GM19099 (cell line): Measurements from ENCODE around the gene MEGF8.

Experiments used
- POLR2A ChIP-seq: IDR thresholded peaks from 3 replicates; pipeline ENCODE4 v1.6.1; 2011; ENCODE audit warnings: low read depth; ENCODE audit not compliant: insufficient read length; ENCODE audit errors: extremely low read depth

The MEGF8 gene

DNA sequence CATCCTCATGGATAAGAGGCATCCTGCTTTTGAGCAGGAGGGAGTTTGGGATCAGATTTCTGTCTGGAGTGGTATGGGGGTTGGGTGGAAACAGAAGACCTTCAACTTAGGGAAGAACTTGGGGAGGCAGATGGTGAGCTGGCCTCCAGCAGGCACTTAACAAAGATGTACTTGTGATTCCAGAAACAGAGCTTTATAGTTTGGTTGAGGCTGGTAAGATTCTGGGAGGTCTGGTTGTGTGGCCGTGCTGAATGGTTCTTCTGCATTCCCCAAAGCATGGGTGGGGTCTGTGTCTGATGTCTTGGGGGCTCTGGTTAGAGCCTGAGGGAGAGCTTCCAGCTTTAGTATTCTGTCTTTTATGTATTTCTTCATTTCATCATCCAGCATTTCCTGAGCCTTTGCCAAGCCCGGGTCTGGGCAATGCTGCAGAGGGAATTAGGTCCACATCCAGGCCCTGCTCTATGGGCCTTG lies 4.8 kb downstream of the MEGF8 start:
- TF ChIP-seq POLR2A, result no peak

DNA sequence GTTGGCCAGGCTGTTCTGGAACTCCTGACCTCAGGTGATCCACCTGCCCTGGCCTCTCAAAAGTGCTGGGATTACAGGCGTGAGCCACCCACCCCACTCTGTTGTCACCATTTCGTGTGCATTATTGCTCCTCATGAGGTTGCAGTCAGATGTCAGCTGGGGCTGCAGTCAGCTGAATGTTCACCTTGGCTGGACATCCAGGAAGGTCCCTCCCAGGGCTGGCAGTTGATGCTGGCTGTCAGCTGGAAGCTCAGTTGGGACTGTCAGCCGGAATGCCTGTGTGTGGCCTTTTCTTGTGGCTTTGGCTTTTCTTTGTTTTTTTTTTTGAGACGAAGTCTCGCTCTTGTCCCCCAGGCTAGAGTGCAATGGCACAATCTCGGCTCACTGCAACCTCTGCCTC lies 6.6 kb downstream of the MEGF8 start:
- TF ChIP-seq POLR2A, result no peak

DNA sequence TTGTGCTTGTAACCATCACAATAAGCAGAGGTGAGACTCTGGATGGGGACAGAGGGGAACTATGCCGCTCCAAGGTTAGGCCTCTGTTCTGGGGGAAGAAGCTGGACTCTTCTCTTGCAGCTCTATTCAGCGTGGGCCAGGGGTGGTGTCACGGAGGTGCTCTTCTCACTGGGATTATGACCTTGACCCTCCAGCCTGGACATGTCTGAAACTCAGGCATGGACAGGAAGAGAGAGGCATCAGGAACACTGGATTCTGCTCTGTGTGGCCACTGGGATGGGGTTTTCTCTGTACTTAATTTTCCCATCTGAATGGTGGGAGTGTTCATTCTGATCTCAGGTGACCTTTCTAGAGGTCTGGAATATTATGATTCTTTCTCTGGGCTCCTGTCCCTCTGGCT lies 7.6 kb downstream of the MEGF8 start:
- no peak for TF ChIP-seq POLR2A

DNA sequence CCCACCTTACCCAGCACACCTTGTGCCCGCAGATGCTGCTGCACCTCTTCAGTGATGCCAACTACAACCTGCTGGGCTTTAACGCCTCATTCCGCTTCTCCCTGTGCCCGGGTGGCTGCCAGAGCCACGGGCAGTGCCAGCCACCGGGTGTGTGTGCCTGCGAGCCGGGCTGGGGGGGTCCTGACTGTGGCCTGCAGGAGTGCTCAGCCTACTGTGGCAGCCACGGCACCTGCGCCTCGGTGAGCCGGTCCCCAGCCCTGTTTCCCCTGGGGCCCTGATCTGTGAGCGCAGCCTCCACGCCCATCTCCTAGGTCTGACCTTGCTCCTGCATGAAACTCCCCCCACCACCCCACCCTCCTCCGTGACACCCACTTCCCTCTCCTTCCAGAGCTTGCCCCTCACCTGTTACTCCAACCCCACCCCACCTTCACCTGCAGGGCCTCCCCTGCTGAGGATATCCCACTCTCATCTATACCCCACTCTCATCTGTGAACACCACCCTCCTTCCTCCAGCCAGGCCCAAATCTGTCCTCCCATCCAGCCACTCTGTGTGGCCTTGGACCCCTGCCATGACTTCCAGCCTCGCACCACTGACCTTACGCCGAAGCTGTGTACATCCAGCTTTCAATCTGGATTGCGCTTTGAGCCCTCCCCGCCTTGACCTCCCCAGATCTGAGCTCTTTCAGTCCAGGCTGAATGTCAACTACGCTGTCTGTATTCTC lies 8.7 kb downstream of the MEGF8 start:
- TF ChIP-seq POLR2A, result no peak

DNA sequence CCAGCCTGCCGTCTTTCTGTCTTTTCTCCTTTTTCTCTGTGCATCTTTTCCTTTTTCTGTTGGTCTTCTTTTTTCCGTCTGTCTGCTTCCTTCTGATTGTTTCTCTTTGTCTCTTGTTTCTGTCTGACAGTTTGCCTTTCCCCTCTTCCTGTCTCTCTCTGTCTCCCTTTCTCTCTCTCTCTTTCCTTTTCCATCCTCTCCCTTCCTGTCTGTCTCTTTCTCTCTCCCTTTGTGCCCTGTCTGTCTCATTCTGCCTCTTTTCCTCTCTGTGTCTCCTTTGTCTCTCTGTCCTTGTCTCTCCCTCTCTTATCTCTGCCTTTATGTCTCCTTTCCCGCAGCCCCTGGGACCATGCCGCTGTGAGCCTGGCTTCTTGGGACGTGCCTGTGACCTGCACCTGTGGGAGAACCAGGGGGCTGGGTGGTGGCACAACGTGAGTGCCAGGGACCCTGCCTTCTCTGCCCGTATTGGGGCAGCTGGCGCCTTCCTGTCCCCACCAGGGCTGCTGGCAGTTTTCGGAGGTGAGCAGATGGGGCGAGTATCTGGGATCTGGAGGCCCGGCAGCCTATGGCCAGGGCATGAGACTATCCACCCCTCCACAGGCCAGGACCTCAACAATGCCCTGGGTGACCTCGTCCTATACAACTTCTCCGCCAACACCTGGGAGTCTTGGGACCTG lies 9.4 kb downstream of the MEGF8 start:
- no peak for TF ChIP-seq POLR2A

DNA sequence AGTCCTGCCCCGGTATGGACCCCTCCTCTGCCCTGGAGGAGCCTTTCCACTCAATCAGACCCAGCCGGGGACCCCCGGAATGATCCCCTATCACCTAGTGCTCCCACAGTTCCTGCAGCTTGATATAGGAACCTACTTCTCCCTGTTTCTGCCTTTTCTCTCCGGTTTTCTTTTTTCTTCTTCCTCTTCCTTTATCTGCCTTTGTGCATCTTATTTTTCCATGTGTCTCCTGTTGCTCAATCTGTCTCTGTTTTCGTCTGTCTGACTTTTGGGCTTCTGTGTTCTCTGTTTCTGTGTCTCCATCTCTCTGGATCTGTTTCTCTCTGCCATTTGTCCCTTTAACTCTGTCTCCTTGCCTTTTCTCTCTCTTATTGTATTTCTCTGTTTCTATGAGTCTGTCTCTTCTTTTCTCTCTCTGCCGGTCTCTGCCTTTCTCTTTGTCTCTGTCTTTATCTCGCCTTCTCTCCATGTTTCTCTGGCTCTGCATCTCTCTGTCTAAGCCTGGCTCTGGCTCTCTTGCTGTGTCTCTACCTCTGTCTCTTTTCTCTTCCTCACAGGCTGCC lies 10.0 kb downstream of the MEGF8 start:
- TF ChIP-seq POLR2A, result no peak

DNA sequence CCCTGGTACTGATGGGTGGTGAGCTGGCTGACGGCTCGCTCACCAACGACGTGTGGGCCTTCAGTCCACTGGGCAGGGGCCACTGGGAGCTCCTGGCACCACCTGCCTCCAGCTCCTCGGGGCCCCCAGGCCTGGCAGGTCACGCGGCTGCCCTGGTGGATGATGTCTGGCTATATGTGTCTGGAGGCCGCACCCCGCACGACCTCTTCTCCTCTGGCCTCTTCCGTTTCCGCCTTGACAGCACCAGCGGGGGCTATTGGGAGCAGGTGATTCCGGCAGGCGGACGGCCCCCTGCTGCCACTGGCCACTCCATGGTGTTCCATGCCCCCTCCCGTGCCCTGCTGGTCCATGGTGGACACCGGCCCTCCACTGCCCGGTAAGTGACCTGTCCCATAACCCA lies 10.5 kb downstream of the MEGF8 start:
- TF ChIP-seq POLR2A, result no peak

DNA sequence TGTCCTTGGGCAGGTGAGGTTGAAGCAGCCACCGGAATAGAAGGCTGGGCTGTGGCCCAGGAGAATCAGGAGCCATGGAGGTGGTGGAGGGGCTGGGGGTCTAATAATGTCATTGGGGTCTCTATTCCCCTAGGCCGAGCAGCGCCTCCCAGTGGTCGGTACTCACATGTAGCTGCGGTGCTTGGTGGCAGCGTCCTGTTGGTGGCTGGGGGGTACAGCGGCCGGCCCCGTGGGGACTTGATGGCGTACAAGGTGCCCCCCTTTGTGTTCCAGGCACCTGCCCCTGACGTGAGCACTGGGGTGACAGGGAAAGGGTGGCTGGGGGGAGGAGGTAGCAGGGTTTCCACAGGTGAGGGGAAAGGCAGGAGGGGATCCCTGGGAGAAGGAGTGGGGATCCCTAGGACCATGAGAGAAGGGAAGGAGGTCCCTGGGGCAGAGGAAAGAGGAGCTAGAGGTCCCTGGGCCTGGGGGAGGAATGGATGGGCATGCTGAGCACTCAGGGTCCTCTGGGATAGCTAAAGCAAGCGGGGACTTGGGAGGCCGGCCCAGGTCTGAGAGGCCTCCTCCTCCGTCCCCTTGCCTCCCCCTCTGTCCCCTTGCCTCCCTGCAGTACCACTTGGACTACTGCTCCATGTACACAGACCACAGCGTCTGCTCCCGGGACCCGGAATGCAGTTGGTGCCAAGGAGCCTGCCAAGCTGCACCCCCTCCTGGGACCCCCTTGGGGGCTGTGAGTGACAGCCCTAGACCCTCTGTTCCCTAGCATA lies 18.1 kb downstream of the MEGF8 start:
- no peak for TF ChIP-seq POLR2A

DNA sequence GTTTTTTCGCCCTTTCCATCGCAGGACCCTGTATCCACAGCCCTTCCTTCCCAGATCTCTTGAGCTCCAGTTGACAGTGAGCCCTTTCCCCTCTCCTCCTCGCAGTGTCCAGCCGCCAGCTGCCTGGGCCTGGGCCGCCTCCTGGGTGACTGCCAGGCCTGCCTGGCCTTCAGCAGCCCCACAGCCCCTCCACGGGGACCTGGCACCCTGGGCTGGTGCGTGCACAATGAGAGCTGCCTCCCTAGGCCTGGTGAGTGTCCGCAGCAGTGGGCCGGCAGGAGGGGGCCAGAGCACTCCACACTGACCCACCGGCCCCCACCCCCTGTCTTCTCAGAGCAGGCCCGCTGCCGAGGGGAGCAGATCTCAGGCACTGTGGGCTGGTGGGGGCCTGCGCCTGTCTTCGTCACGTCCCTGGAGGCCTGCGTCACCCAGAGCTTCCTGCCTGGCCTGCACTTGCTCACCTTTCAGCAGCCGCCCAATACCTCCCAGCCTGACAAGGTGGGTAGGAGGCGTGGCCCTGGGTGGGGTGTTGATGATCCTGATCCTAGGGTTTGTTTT lies 19.0 kb downstream of the MEGF8 start:
- TF ChIP-seq POLR2A, result no peak

DNA sequence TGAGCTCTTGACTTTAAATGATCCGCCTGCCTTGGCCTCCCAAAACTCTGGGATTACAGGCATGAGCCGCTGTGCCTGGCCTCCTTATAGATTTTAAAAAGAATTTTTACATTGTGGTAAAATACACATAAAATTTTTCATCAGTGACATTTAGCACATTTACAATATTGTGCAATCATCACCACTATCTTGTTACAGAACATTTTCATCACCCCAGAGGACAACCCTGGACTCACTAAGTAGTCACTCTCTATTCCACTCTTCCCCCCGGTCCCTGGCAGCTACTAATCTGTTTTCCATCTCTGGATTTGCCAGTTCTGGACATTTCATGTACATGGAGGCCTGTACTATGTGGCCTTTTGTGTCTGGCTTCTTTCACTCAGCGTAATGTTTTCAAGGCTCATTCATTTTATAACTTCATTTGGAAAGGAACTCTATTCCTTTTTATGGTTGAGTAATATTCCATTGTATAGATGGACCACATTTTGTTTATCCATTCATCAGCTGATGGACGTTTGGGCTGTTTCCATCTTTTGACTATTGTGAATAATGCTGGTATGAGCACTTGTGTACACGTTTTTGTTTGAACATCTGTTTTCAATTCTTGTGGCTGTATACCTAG lies 19.9 kb downstream of the MEGF8 start:
- TF ChIP-seq POLR2A, result no peak

DNA sequence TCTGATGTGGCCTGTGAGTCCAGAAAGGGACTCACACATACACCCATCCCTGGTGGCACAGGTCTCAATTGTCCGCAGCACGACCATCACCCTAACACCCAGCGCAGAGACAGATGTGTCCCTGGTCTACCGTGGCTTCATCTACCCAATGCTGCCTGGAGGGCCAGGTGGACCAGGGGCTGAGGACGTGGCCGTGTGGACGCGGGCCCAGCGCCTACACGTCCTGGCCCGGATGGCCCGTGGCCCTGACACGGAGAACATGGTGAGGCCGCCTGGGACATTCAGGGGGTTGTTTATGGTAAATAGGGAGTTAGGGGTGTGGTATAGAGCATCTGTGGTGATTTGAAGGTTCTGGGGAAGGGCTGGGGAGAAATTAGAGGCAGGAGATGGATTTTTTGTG lies 22.8 kb downstream of the MEGF8 start:
- TF ChIP-seq POLR2A, result no peak

DNA sequence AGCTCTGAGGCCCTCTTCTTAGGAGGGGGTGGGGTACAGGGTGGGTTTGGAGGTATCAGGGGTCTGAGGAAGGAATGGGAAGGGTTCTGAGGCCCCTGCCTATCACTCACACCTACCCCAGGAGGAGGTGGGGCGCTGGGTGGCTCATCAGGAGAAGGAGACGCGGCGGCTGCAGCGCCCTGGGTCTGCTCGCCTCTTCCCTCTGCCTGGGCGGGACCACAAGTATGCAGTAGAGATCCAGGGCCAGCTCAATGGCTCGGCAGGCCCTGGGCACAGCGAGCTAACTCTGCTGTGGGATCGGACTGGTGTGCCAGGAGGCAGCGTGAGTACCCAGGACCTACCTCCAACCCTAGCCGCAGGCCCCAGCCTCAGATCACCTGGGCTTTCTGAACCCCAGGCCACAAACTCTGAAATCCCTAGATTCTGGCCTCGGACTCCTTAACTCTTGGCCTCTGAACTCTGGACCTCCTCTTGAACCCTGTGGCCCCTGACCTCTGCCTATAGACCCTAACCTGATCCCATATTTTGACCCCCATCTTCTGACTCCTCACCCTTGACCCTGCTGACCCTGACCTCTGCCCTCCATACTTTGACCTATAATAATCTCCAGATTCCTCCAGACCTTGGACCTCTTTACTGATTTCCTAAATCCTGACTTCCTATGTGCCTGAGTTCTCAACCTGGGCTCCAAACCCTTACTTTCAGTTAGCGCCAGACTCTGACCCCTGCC lies 24.1 kb downstream of the MEGF8 start:
- TF ChIP-seq POLR2A, result no peak

DNA sequence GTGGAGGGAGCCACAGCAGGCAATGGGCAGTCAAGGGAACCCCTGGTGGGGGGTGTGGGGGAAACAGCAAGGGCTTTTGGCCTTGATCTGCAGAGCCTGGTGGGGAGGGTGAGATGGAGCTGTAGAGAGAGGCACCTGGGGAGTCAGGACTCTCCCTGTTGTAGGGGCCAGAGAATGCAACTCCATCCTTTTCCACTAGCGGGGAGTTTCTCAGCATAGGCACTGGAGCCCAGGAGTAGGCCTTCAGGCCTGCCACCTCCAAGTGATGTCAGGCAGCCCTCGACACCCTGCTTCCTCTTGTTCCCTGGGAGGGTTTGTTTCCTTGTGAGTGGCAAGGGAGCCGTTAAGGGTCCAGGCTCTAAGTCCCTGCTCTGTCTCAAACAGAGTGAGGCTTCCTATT lies 25.0 kb downstream of the MEGF8 start:
- TF ChIP-seq POLR2A, result no peak

DNA sequence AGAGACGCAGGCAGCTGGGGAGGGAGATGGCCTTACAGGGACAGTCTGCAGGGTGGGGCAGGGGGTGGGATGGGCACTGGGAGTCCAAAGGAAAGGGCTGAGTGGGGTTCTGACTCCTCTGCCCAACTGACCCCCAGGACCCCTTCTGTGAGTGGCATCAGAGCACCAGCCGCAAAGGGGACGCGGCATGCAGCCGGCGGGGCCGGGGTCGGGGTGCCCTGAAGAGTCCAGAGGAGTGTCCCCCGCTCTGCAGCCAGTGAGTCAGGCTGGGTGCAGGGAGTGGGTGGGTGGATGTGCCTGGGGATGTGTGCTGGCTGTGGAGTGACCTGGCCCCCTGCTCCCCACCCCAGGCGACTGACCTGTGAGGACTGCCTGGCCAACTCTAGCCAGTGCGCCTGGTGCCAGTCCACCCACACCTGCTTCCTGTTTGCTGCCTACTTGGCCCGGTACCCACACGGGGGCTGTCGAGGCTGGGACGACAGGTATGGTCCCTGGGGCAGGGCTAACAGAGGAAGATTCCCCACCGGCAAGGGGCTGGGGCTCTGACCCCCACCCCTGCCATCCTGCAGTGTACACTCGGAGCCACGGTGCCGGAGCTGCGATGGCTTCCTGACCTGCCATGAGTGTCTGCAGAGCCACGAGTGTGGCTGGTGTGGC lies 25.8 kb downstream of the MEGF8 start:
- TF ChIP-seq POLR2A, result no peak
